Mesenchymal stem cell (in vitro differentiated cells and primary cell): Measurements from ENCODE around the gene PCDHGC5.
A peak's percentile ranks its signal among the peaks of the same experiment; 100 is the strongest.

Source experiments
- DNase-seq: peaks from one replicate; pipeline ENCODE4 v3.0.0-alpha.2; 2013
- H2AFZ ChIP-seq: one replicate; pipeline ENCODE4 v1.6.1; 2013; ENCODE audit warnings: low read depth, mild to moderate bottlenecking, control low read depth, inconsistent platforms, low read length, moderate library complexity
- H2AK5ac ChIP-seq: 2 replicates; pipeline ENCODE4 v1.6.1; 2013; ENCODE audit warnings: low read length, moderate library complexity, mild to moderate bottlenecking, inconsistent platforms; ENCODE audit not compliant: severe bottlenecking
- H2BK120ac ChIP-seq: one replicate; pipeline ENCODE4 v1.6.1; 2013; ENCODE audit warnings: low read depth, mild to moderate bottlenecking, inconsistent platforms, low read length, moderate library complexity
- H2BK12ac ChIP-seq, 2 experiments: one replicate each; pipeline ENCODE4 v1.6.1; 2013; ENCODE audit warnings: inconsistent platforms in 2 of 2, low read length in 2 of 2, mild to moderate bottlenecking in 2 of 2, moderate library complexity in 2 of 2, control low read depth in 1 of 2
- H2BK15ac ChIP-seq: one replicate; pipeline ENCODE4 v1.6.1; 2013; ENCODE audit warnings: mild to moderate bottlenecking, low read depth, inconsistent platforms; ENCODE audit not compliant: poor library complexity, severe bottlenecking
- H2BK5ac ChIP-seq: 2 replicates; pipeline ENCODE4 v1.6.1; 2013; ENCODE audit warnings: low read depth, mild to moderate bottlenecking, low read length, control low read depth, inconsistent platforms; ENCODE audit not compliant: poor library complexity, severe bottlenecking
- H3K14ac ChIP-seq, 2 experiments: one replicate each; pipeline ENCODE4 v1.6.1; 2013; ENCODE audit warnings: inconsistent platforms in 2 of 2, low read length in 2 of 2, control low read depth in 1 of 2, mild to moderate bottlenecking in 1 of 2, moderate library complexity in 1 of 2
- H3K18ac ChIP-seq, 2 experiments: one replicate each; pipeline ENCODE4 v1.6.1; 2013; ENCODE audit warnings: inconsistent platforms in 2 of 2, low read length in 2 of 2, control low read depth in 1 of 2, low read depth in 1 of 2, mild to moderate bottlenecking in 1 of 2
- H3K23ac ChIP-seq, 2 experiments: one replicate each; pipeline ENCODE4 v1.6.1; 2013; ENCODE audit warnings: inconsistent platforms in 2 of 2, low read length in 2 of 2, mild to moderate bottlenecking in 2 of 2, moderate library complexity in 2 of 2, control low read depth in 1 of 2
- H3K27ac ChIP-seq: 2 replicates; pipeline ENCODE4 v1.5.1; 2013; ENCODE audit warnings: mild to moderate bottlenecking, moderate library complexity, low read length, control low read depth, inconsistent platforms; ENCODE audit not compliant: poor library complexity, severe bottlenecking
- H3K27me3 ChIP-seq, 2 experiments: 2 replicates each; pipeline versions ENCODE4 v1.6.1 to v1.7.0; 2013; ENCODE audit warnings: low read length in 2 of 2, mild to moderate bottlenecking in 2 of 2, moderate library complexity in 2 of 2, control low read depth in 1 of 2, inconsistent platforms in 1 of 2; ENCODE audit not compliant: control insufficient read depth in 1 of 2, insufficient read depth in 1 of 2
- H3K36me3 ChIP-seq, 2 experiments: 2 replicates each; pipeline versions ENCODE4 v1.6.1 to v1.7.0; 2013; ENCODE audit warnings: low read length in 2 of 2, control low read depth in 1 of 2, inconsistent platforms in 1 of 2, low read depth in 1 of 2, mild to moderate bottlenecking in 1 of 2; ENCODE audit not compliant: insufficient read depth in 2 of 2, control insufficient read depth in 1 of 2
- H3K4ac ChIP-seq, 2 experiments: one replicate each; pipeline ENCODE4 v1.6.1; 2013; ENCODE audit warnings: inconsistent platforms in 2 of 2, low read length in 2 of 2, mild to moderate bottlenecking in 2 of 2, moderate library complexity in 2 of 2, control low read depth in 1 of 2, low read depth in 1 of 2
- H3K4me1 ChIP-seq: 2 replicates; pipeline ENCODE4 v1.6.1; 2013; ENCODE audit warnings: low read depth, low read length, control low read depth; ENCODE audit not compliant: control insufficient read depth, insufficient read depth
- H3K4me2 ChIP-seq: 2 replicates; pipeline ENCODE4 v1.6.1; 2013; ENCODE audit warnings: low read length, mild to moderate bottlenecking, inconsistent platforms; ENCODE audit not compliant: poor library complexity, severe bottlenecking
- H3K4me3 ChIP-seq, 2 experiments: 2 replicates each; pipeline versions ENCODE4 v1.5.1 to v1.7.0; 2013; ENCODE audit warnings: low read length in 2 of 2, mild to moderate bottlenecking in 2 of 2, control low read depth in 1 of 2, low read depth in 1 of 2; ENCODE audit not compliant: insufficient read depth in 1 of 2
- H3K79me1 ChIP-seq: replicated peaks from 2 replicates; pipeline ENCODE4 v1.6.1; 2013; ENCODE audit warnings: mild to moderate bottlenecking, control low read depth, low read length, inconsistent platforms; ENCODE audit not compliant: poor library complexity, severe bottlenecking
- H3K9ac ChIP-seq: 2 replicates; pipeline ENCODE4 v1.7.0; 2013; ENCODE audit warnings: mild to moderate bottlenecking, low read length, moderate library complexity
- H3K9me3 ChIP-seq: 2 replicates; pipeline ENCODE4 v1.7.0; 2013; ENCODE audit warnings: mild to moderate bottlenecking, low read length; ENCODE audit not compliant: control insufficient read depth
- H4K8ac ChIP-seq: one replicate; pipeline ENCODE4 v1.6.1; 2013; ENCODE audit warnings: inconsistent platforms, mild to moderate bottlenecking, low read length, moderate library complexity
- H4K91ac ChIP-seq: one replicate; pipeline ENCODE4 v1.6.1; 2013; ENCODE audit warnings: mild to moderate bottlenecking, low read length, inconsistent platforms
- WGBS: methylation state at CpG from one replicate; pipeline ENCODE4 v1.1.7; 2013; ENCODE audit warnings: mixed read lengths; 5-methylcytosine and 5-hydroxymethylcytosine counted together

The PCDHGC5 gene

DNA sequence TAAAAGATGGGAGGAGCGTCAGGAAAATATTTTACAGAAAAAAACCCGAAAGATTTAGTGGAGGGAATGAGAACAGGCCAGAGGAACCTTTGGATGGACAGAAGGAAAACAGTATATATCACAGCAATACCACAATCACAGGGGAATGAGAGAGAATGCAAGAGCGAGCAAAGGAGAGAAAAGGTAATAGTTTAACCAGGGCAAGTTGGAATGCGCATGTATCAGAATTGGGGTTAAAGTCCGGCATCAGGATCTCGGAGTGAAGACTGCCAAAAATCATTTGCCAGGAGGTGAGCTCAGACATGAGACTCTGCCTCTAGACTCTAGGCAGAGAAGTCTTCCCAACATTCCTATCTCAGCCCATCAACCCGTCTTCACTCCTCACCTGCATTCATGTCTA lies 36.8 kb downstream of the PCDHGC5 start:
- no peak overlapping the region for H3K14ac ChIP-seq
- no peak overlapping the region for H2AFZ ChIP-seq
- H2AK5ac ChIP-seq = no peak overlapping the region
- no peaks in the 10 kb centered on the region for H3K9me3 ChIP-seq
- peak overlapping the region; percentile 85 for H3K27ac ChIP-seq
- H3K36me3 ChIP-seq = peaks cover 18 to 36% of the 10 kb centered on the region in 2 experiments
- peak overlapping the region in 1 of 2 experiments; percentile 81 for H2BK12ac ChIP-seq
- H4K91ac ChIP-seq = no peak overlapping the region
- H3K23ac ChIP-seq = no peak overlapping the region
- no peak for DNase-seq
- no peak overlapping the region for H2BK5ac ChIP-seq
- H4K8ac ChIP-seq = peak overlapping the region; percentile 3
- peaks cover 10% of the 10 kb centered on the region for H3K79me1 ChIP-seq
- H3K18ac ChIP-seq = peak overlapping the region in 1 of 2 experiments; percentile 24
- H3K4me2 ChIP-seq = no peak overlapping the region
- H3K4ac ChIP-seq = peak overlapping the region in 1 of 2 experiments; percentile 17
- H3K4me1 ChIP-seq = peaks cover 19% of the 10 kb centered on the region
- 78% methylated on average over 6 of the region's 7 CpGs for WGBS
- H3K27me3 ChIP-seq = no peaks in the 10 kb centered on the region
- H3K9ac ChIP-seq = peak overlapping the region; percentile 74
- H2BK120ac ChIP-seq = no peak overlapping the region
- H3K4me3 ChIP-seq = peak overlapping the region in 1 of 2 experiments; percentile 29
- H2BK15ac ChIP-seq = no peak overlapping the region

DNA sequence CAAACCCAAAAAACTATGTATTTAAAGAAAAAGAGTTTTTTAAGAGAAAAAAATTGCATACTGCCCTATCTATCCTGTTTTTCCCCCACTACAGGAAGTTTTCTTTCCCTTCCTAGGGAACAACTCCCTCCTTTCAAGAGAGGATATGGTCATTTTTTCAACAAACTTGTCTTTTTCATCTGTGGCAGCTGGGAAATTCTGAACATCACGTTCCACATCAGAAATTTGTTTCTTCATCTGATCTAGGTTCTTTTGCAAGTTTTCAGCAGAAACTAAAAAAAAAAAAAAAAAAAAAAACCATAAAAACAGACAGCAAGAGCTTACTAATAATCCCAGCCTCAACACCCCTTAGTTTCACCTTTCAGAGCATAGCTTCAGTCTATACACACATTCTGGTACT lies 38.5 kb downstream of the PCDHGC5 start:
- Histone ChIP-seq H3K9me3 (no peaks in the 10 kb centered on the region), H3K23ac (no peak overlapping the region), H2AFZ (no peak overlapping the region), H4K91ac (no peak overlapping the region), H4K8ac (no peak overlapping the region), H3K4me1 (peaks cover 18% of the 10 kb centered on the region), H2BK120ac (no peak overlapping the region), H3K27ac (no peak overlapping the region), H3K18ac (no peak overlapping the region), H2BK5ac (no peak overlapping the region), H3K14ac (no peak overlapping the region), H3K27me3 (no peaks in the 10 kb centered on the region), H3K36me3 (peaks cover 18 to 36% of the 10 kb centered on the region in 2 experiments), H3K9ac (peak overlapping the region; percentile 73), H3K79me1 (peaks cover 12% of the 10 kb centered on the region), H3K4me2 (no peak overlapping the region), H2BK12ac (no peak overlapping the region), H2BK15ac (no peak overlapping the region), H3K4me3 (no peak overlapping the region), H3K4ac (no peak overlapping the region), H2AK5ac (no peak overlapping the region)
- no peak for DNase-seq
- 77% methylated on average over 1 of the region's 1 CpG for WGBS

DNA sequence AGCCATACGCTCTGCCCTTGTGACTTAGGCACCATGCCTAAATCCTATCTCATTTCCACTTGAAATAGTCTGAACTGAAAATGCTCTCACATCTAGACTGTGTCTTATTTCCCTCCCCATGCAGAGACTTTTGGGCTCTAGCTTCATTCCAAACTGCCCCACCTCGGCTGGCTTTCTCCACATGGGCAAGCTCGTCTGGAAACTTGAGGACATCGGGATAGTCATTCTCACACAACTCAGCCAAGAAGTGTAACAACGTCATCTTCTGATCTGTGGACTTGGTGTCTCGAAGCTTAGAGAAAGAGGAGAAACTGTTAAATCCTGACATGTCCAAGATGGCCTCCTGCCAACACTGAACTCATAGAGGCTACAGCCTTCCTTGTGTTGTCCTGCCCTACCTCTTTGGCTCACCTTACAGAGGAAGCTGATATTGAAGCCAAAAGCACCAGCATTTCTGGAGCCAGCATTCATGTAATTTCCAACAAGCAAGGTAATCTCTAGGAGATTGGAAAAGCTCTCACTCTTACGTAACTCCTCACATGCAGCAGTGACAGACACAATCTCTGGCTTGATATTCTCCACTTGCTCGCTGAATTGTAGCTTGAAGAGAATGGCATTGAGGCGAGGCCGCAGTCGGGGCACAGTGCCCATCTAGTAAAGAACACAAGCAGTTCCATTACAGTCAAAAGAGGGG lies 39.6 kb downstream of the PCDHGC5 start:
- no peak overlapping the region for H2AFZ ChIP-seq
- DNase-seq = no peak
- peaks cover 18 to 34% of the 10 kb centered on the region in 2 experiments for H3K36me3 ChIP-seq
- peaks cover 11% of the 10 kb centered on the region for H3K79me1 ChIP-seq
- no peak overlapping the region for H3K23ac ChIP-seq
- no peak overlapping the region for H3K18ac ChIP-seq
- H3K4me3 ChIP-seq = no peak overlapping the region
- H3K4ac ChIP-seq = no peak overlapping the region
- H3K14ac ChIP-seq = no peak overlapping the region
- no peaks in the 10 kb centered on the region for H3K9me3 ChIP-seq
- peak overlapping the region; percentile 49 for H2AK5ac ChIP-seq
- peaks cover 16% of the 10 kb centered on the region for H3K4me1 ChIP-seq
- H2BK12ac ChIP-seq = peak overlapping the region in 1 of 2 experiments; percentile 1
- 97% methylated on average over 11 of the region's 11 CpGs for WGBS
- H3K27ac ChIP-seq = peak overlapping the region; percentile 26
- H2BK15ac ChIP-seq = no peak overlapping the region
- H3K4me2 ChIP-seq = no peak overlapping the region
- no peaks in the 10 kb centered on the region for H3K27me3 ChIP-seq
- no peak overlapping the region for H2BK5ac ChIP-seq
- peak overlapping the region; percentile 73 for H3K9ac ChIP-seq
- H4K91ac ChIP-seq = no peak overlapping the region
- H4K8ac ChIP-seq = no peak overlapping the region
- H2BK120ac ChIP-seq = no peak overlapping the region

DNA sequence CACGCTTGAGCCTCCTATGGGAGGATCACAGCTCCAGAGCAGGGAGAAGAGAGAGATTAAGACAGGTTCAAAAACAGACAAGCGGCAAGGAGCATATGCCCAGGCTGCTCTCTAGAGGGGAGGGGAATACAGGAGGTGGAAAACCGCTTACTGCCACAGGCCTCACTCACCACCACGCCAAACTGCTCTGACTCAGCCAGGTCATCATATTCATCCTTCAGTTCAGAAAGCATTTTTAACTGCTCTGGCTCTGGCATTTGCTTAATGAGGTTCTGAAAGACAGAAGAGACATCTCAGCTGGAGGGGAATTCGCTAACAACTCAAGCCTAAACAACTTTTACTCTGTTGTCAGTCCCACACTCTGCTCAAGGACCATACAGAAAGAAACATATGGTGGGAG lies 40.1 kb downstream of the PCDHGC5 start:
- H2AK5ac ChIP-seq = no peak overlapping the region

More for the DNA sequence above, 40.1 kb downstream of the PCDHGC5 start:
- no peak overlapping the region for H3K23ac ChIP-seq
- DNase-seq = peak; percentile 55
- no peak overlapping the region for H2BK5ac ChIP-seq
- no peak overlapping the region for H4K91ac ChIP-seq
- H3K9ac ChIP-seq = peak overlapping the region; percentile 73
- H3K36me3 ChIP-seq = peaks cover 16 to 35% of the 10 kb centered on the region in 2 experiments
- no peak overlapping the region for H3K14ac ChIP-seq
- H2AFZ ChIP-seq = no peak overlapping the region
- H3K79me1 ChIP-seq = peaks cover 7% of the 10 kb centered on the region
- H3K27me3 ChIP-seq = no peaks in the 10 kb centered on the region
- H2BK120ac ChIP-seq = no peak overlapping the region
- no peak overlapping the region for H4K8ac ChIP-seq
- H2BK12ac ChIP-seq = no peak overlapping the region
- no peaks in the 10 kb centered on the region for H3K9me3 ChIP-seq
- no peak overlapping the region for H3K4me3 ChIP-seq
- peak overlapping the region; percentile 17 for H3K4me2 ChIP-seq
- H2BK15ac ChIP-seq = no peak overlapping the region
- peaks cover 16% of the 10 kb centered on the region for H3K4me1 ChIP-seq
- H3K4ac ChIP-seq = no peak overlapping the region
- H3K18ac ChIP-seq = no peak overlapping the region
- peak overlapping the region; percentile 54 for H3K27ac ChIP-seq
- 70% methylated on average over 3 of the region's 5 CpGs for WGBS
